WI38 (cell line): ENCODE results near the gene SBNO2.

Source experiments
- H3K4me3 ChIP-seq: 2 replicates; pipeline ENCODE4 v1.5.1; 2011; ENCODE audit warnings: low read depth, mild to moderate bottlenecking, control low read depth, low read length
- CTCF ChIP-seq: IDR thresholded peaks from 2 replicates; pipeline ENCODE4 v1.5.1; 2012; ENCODE audit warnings: low read depth, mild to moderate bottlenecking, control low read depth, low read length

The SBNO2 gene

GRCh38 chr19:1219786-1220476 lies 45.9 kb upstream of the SBNO2 start:
- TF ChIP-seq CTCF = no peak
- no peak overlapping the region for H3K4me3 ChIP-seq

- H3K4me3 ChIP-seq = no peak overlapping the region
- TF ChIP-seq CTCF = no peak
Observed at GRCh38 chr19:1218751-1219567, 44.9 kb upstream of the SBNO2 start.

GRCh38 chr19:1217366-1217765 lies 43.3 kb upstream of the SBNO2 start:
- TF ChIP-seq CTCF = no peak
- H3K4me3 ChIP-seq = no peak overlapping the region

GRCh38 chr19:1216756-1217155 lies 42.7 kb upstream of the SBNO2 start:
- no peak for TF ChIP-seq CTCF
- H3K4me3 ChIP-seq = no peak overlapping the region

GRCh38 chr19:1214862-1215731 lies 41.0 kb upstream of the SBNO2 start:
- no peak overlapping the region for H3K4me3 ChIP-seq
- TF ChIP-seq CTCF = no peak

- TF ChIP-seq CTCF = no peak
- no peak overlapping the region for H3K4me3 ChIP-seq
Observed at GRCh38 chr19:1214299-1214861, 40.3 kb upstream of the SBNO2 start.
